GM21526 (cell line): ENCODE data around the gene NALCN.

Experiments
- ATAC-seq: cut with Tn5 transposase; IDR thresholded peaks from one replicate; pipeline ENCODE4 v1.9.1; 2021; ENCODE audit warnings: moderate library complexity; ENCODE audit not compliant: unreplicated experiment, low FRiP score

Gene NALCN

GRCh38 chr13:101416181-101417042 lies at the start of gene NALCN:
Gene NALCN (minus strand): TSS chr13:101416508. CDS start chr13:101399126, 17,382 bp downstream.
- peak; percentile 60 for ATAC-seq

- no peak for ATAC-seq
These were observed 49.6 kb upstream of the NALCN start for GRCh38 chr13:101465877-101466276.

- no peak for ATAC-seq
These were observed 40.9 kb upstream of the NALCN start for GRCh38 chr13:101457176-101457575.

- no peak for ATAC-seq
These were observed 39.6 kb upstream of the NALCN start for GRCh38 chr13:101455863-101456262.

- no peak for ATAC-seq
These were observed 38.5 kb upstream of the NALCN start for GRCh38 chr13:101454767-101455166.

GRCh38 chr13:101453784-101454201 lies 37.5 kb upstream of the NALCN start:
- peak; percentile 66 for ATAC-seq

GRCh38 chr13:101452519-101453485 lies 36.5 kb upstream of the NALCN start, which contains the start of gene ITGBL1:
Gene ITGBL1 (plus strand): TSS chr13:101452675. CDS start chr13:101452834, 159 bp downstream.
- peak; percentile 93 for ATAC-seq

- ATAC-seq = no peak
These were observed 35.3 kb upstream of the NALCN start for GRCh38 chr13:101451641-101452040.

- no peak for ATAC-seq
These were observed 34.4 kb upstream of the NALCN start for GRCh38 chr13:101450749-101451130.

- no peak for ATAC-seq
These were observed 33.8 kb upstream of the NALCN start for GRCh38 chr13:101449790-101450748.

GRCh38 chr13:101447852-101448251 lies 31.5 kb upstream of the NALCN start:
- no peak for ATAC-seq

- ATAC-seq = no peak
These were observed 18.2 kb upstream of the NALCN start for GRCh38 chr13:101434486-101434885.

- ATAC-seq = no peak
These were observed 17.6 kb upstream of the NALCN start for GRCh38 chr13:101433895-101434294.

GRCh38 chr13:101429733-101430132 lies 13.4 kb upstream of the NALCN start:
- ATAC-seq = no peak

- no peak for ATAC-seq
These were observed 9.3 kb upstream of the NALCN start for GRCh38 chr13:101425623-101426022.

- no peak for ATAC-seq
These were observed 8.8 kb upstream of the NALCN start for GRCh38 chr13:101425156-101425471.

- no peak for ATAC-seq
These were observed 8.3 kb upstream of the NALCN start for GRCh38 chr13:101424381-101425155.

- no peak for ATAC-seq
These were observed 7.6 kb upstream of the NALCN start for GRCh38 chr13:101423872-101424271.

- ATAC-seq = no peak
These were observed 1.2 kb upstream of the NALCN start for GRCh38 chr13:101417501-101417900.
